Measurements from ENCODE around the gene KPNA4. TPM values are rescaled to one million over a fixed set of nuclear protein-coding genes. Genes with fewer than 3 reads are reported as not detected.

Gene KPNA4
- total and polyA plus RNA-seq, 2 of the 4 experiments (the other 2 are of a cell fraction), result 12.9 to 46.1 TPM

- no TSS peak for BruUV-seq (replicated peaks)
- no peak for ATAC-seq (ENCODE audit: low read depth)
- intact Hi-C loops (cut with micrococcal nuclease), result no loop called here
- no peak overlapping the region for H2AFZ ChIP-seq (replicated peaks; ENCODE audit: low read length, poor library complexity)
- H3K9ac ChIP-seq (ENCODE audit: low read depth, low read length), result no peak overlapping the region
- H3K4me2 ChIP-seq (ENCODE audit: low read depth, low read length), result no peak overlapping the region
- no peak overlapping the region for H3K56ac ChIP-seq (ENCODE audit: extremely low read depth, insufficient read depth, low read length)
- no peak overlapping the region for H3K18ac ChIP-seq (ENCODE audit: low read depth, low read length)
- POLR2A ChIA-PET (ENCODE audit: unreplicated experiment), result no interaction called here
- H4K5ac ChIP-seq (ENCODE audit: low read depth, low read length), result no peak overlapping the region
- WGBS, 2 experiments (ENCODE audit: extremely low coverage in 2 of 2, insufficient read length in 1 of 2), result no CpG with 5 or more reads among the region's 2 CpGs
- H3K14ac ChIP-seq (replicated peaks; ENCODE audit: low read depth, low read length), result no peak overlapping the region
- no peak overlapping the region for H2AK9ac ChIP-seq (replicated peaks; ENCODE audit: low read depth, low read length, poor library complexity)
- no peak for TF ChIP-seq RAD21 (IDR thresholded peaks at IDR 0.05; ENCODE audit: low read length)
- TF ChIP-seq MAFK (IDR thresholded peaks at IDR 0.05; ENCODE audit: low read depth, low read length), result no peak
- TF ChIP-seq CTCF (conservative IDR thresholded peaks at IDR 0.05; ENCODE audit: low read depth, low read length), result no peak
- TF ChIP-seq POLR2A (IDR thresholded peaks at IDR 0.05; ENCODE audit: low read depth, low read length), result no peak
- no peak for TF ChIP-seq CHD1 (IDR thresholded peaks at IDR 0.05; ENCODE audit: low read depth, low read length)
- no peak for TF ChIP-seq CEBPB (IDR thresholded peaks at IDR 0.05; ENCODE audit: low read depth, low read length)
- no peak for TF ChIP-seq SMC3 (IDR thresholded peaks at IDR 0.05; ENCODE audit: low read depth, low read length)
- no peak for TF ChIP-seq NFE2L2 (IDR thresholded peaks at IDR 0.05; ENCODE audit: low read depth, low read length)
- no peak for TF ChIP-seq MAZ (IDR thresholded peaks at IDR 0.05; ENCODE audit: borderline replicate concordance, low read depth, low read length)
- TF ChIP-seq MXI1 (IDR thresholded peaks at IDR 0.05; ENCODE audit: borderline replicate concordance, low read depth, low read length), result no peak
- no peak for TF ChIP-seq RFX5 (IDR thresholded peaks at IDR 0.05; ENCODE audit: low read depth, low read length)
- no peak for TF ChIP-seq FOS (IDR thresholded peaks at IDR 0.05; ENCODE audit: low read depth, low read length)
- TF ChIP-seq RCOR1 (IDR thresholded peaks at IDR 0.05; ENCODE audit: insufficient replicate concordance, low read length), result no peak
- no peak overlapping the region for H3K27ac ChIP-seq (ENCODE audit: insufficient read depth, low read length)
- no peaks in the 10 kb centered on the region for H3K36me3 ChIP-seq (ENCODE audit: control insufficient read depth, insufficient read depth, low read length)
- no peak overlapping the region for H2BK20ac ChIP-seq (ENCODE audit: low read depth, low read length)
- H3K4me1 ChIP-seq (ENCODE audit: control insufficient read depth, insufficient read depth, low read length), result no peaks in the 10 kb centered on the region
- no peak for DNase-seq
- H4K20me1 ChIP-seq (ENCODE audit: insufficient read depth, low read length), result no peaks in the 10 kb centered on the region
- H2AK5ac ChIP-seq (ENCODE audit: low read depth, low read length), result no peak overlapping the region
- no peak overlapping the region for H2BK15ac ChIP-seq (ENCODE audit: low read depth, low read length)
- dilution Hi-C loops (cut with HindIII; ENCODE audit: low sequenced_read_pairs, unreplicated experiment), result no loop called here
- no peaks in the 10 kb centered on the region for H3K9me3 ChIP-seq (ENCODE audit: control insufficient read depth, insufficient read depth, low read length)
- H2BK120ac ChIP-seq (ENCODE audit: low read depth, low read length), result no peak overlapping the region
- no peak overlapping the region for H4K91ac ChIP-seq (ENCODE audit: insufficient read depth, low read depth, low read length)
- H2BK5ac ChIP-seq (ENCODE audit: low read depth, low read length, poor library complexity, severe bottlenecking), result no peak overlapping the region
- no peak overlapping the region for H3K4ac ChIP-seq (ENCODE audit: low read depth, low read length)
- in situ Hi-C loops (cut with MboI; ENCODE audit: low sequenced_read_pairs), result no loop called here
- H3K79me1 ChIP-seq (ENCODE audit: low read depth in 1 of 2, low read length in 2 of 2), result no peaks in the 10 kb centered on the region
- H3K23ac ChIP-seq (ENCODE audit: low read depth, low read length), result no peak overlapping the region
- H3K4me3 ChIP-seq (ENCODE audit: insufficient read depth, low read depth, low read length), result no peak overlapping the region
- CTCF ChIA-PET, result no interaction called here
- H4K8ac ChIP-seq (ENCODE audit: low read depth in 2 of 2, low read length in 2 of 2), result no peak overlapping the region
- no peaks in the 10 kb centered on the region for H3K27me3 ChIP-seq (ENCODE audit: control insufficient read depth, insufficient read depth, low read length)
- no peaks in the 10 kb centered on the region; the same call in 1 of the 2 replicates for H3K9me1 ChIP-seq (ENCODE audit: insufficient read depth, low read length)
These were observed 101.0 kb downstream of the KPNA4 start for GRCh38 chr3:160464321-160464720.

All from IMR-90 (cell line).